Measurements from ENCODE around the gene TUBA1C.

- TF ChIP-seq, protein P1, sequence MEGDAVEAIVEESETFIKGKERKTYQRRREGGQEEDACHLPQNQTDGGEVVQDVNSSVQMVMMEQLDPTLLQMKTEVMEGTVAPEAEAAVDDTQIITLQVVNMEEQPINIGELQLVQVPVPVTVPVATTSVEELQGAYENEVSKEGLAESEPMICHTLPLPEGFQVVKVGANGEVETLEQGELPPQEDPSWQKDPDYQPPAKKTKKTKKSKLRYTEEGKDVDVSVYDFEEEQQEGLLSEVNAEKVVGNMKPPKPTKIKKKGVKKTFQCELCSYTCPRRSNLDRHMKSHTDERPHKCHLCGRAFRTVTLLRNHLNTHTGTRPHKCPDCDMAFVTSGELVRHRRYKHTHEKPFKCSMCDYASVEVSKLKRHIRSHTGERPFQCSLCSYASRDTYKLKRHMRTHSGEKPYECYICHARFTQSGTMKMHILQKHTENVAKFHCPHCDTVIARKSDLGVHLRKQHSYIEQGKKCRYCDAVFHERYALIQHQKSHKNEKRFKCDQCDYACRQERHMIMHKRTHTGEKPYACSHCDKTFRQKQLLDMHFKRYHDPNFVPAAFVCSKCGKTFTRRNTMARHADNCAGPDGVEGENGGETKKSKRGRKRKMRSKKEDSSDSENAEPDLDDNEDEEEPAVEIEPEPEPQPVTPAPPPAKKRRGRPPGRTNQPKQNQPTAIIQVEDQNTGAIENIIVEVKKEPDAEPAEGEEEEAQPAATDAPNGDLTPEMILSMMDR (conservative IDR thresholded peaks at IDR 0.05 in 1 of 2, IDR thresholded peaks at IDR 0.05 in 1 of 2; ENCODE audit: low read depth in 1 of 2, low read length in 2 of 2) = no peak
- no peak for TF ChIP-seq EZH2 (IDR thresholded peaks at IDR 0.05; ENCODE audit: low read length, missing control alignments)
These were observed 27.8 kb downstream of the TUBA1C start for GRCh38 chr12:49292729-49293055.

Measured in fibroblast of lung (primary cell).